ENCODE measurements around the gene FNDC3B. TPM values are rescaled to one million over a fixed set of nuclear protein-coding genes. Genes with fewer than 3 reads are reported as not detected.

The FNDC3B gene
- total and polyA plus RNA-seq, 2 of the 8 experiments (the other 6 are each of a cell fraction or from before 2014, with no cell fraction given), result 14.1 to 44.4 TPM

GRCh38 chr3:172275586-172275985, 236.2 kb downstream of the FNDC3B start (continued):
- TF ChIP-seq NRF1 (IDR thresholded peaks at IDR 0.05; ENCODE audit: low read depth, low read length) (no peak), YY1 (IDR thresholded peaks at IDR 0.05; ENCODE audit: low read depth, low read length) (no peak)
